Natural killer cell (primary cell): Measurements from ENCODE around the gene LRR1. TPM values are rescaled to one million over a fixed set of nuclear protein-coding genes. Genes with fewer than 3 reads are reported as not detected.

Experiments used
- ATAC-seq, 3 donors: fragments of 150-1000 bp in 2 of 3; fragments of 200-7000 bp in 1 of 3; cut with Tn5 transposase; 1 replicate in 1 of 3; 2 replicates in 2 of 3; pipeline ENCODE4 v1.10.0; 2021; ENCODE audit warnings: mild to moderate bottlenecking in 2 of 3, moderate library complexity in 2 of 3
- DNase-seq, 2 donors: peaks; one replicate each; pipeline versions ENCODE4 v3.0.0 to v3.0.0-alpha.2; 2013 to 2021; ENCODE audit warnings: mixed read lengths in 1 of 2
- H3K27ac ChIP-seq: one replicate; pipeline ENCODE4 v1.5.1; 2013; ENCODE audit warnings: mild to moderate bottlenecking, low read length
- H3K27me3 ChIP-seq: one replicate; pipeline ENCODE4 v1.6.1; 2013; ENCODE audit warnings: low read length; ENCODE audit not compliant: control insufficient read depth, insufficient read depth
- H3K36me3 ChIP-seq: one replicate; pipeline ENCODE4 v1.6.1; 2013; ENCODE audit warnings: low read length; ENCODE audit not compliant: control insufficient read depth, insufficient read depth
- H3K4me1 ChIP-seq: one replicate; pipeline ENCODE4 v1.6.1; 2013; ENCODE audit warnings: low read length; ENCODE audit not compliant: control insufficient read depth, insufficient read depth
- H3K4me3 ChIP-seq: one replicate; pipeline ENCODE4 v1.5.1; 2013; ENCODE audit warnings: low read length
- H3K9me3 ChIP-seq: one replicate; pipeline ENCODE4 v1.6.1; 2013; ENCODE audit warnings: low read length; ENCODE audit not compliant: control insufficient read depth, insufficient read depth
- H3K27ac Mint-ChIP-seq, 2 donors: one replicate each; pipeline ENCODE4 v1.8.0; 2022; ENCODE audit warnings: mild to moderate bottlenecking in 2 of 2, mixed read lengths in 2 of 2, moderate library complexity in 1 of 2
- H3K27me3 Mint-ChIP-seq, 2 donors: one replicate each; pipeline ENCODE4 v1.8.0; 2022; ENCODE audit warnings: low read depth in 2 of 2, mixed read lengths in 2 of 2
- H3K36me3 Mint-ChIP-seq: one replicate; pipeline ENCODE4 v1.8.0; 2022; ENCODE audit warnings: mixed read lengths
- H3K4me1 Mint-ChIP-seq, 2 donors: one replicate each; pipeline ENCODE4 v1.8.0; 2022; ENCODE audit warnings: mixed read lengths in 2 of 2
- H3K4me3 Mint-ChIP-seq: one replicate; pipeline ENCODE4 v1.8.0; 2022; ENCODE audit warnings: mild to moderate bottlenecking, moderate library complexity, mixed read lengths
- H3K9me3 Mint-ChIP-seq, 2 donors: one replicate each; pipeline ENCODE4 v1.8.0; 2022; ENCODE audit warnings: mixed read lengths in 2 of 2
- WGBS: methylation state at CpG from one replicate; pipeline ENCODE4 v1.1.7; 2013; ENCODE audit warnings: missing lambda C conversion rate; ENCODE audit not compliant: insufficient coverage; 5-methylcytosine and 5-hydroxymethylcytosine counted together
- intact Hi-C: fragments of 100-400 bp; cut with micrococcal nuclease; formaldehyde crosslinking; loops from one replicate; pipeline ENCODE4 v1.14.2; 2022
- total RNA-seq, 4 donors: library from RNA; stranded (reverse); fragments of 120-200 nt in 1 of 4; gene quantifications; one replicate each; pipeline versions ENCODE4 v1.2.3 to v1.2.4, GENCODE V29; 2013 to 2022
- TF ChIP-seq, protein P1 (sequence below): fragments of 200-600 bp; IDR thresholded peaks from one replicate; pipeline ENCODE4 v1.8.0; 2022; ENCODE audit warnings: antibody characterized with exemption

LRR1 gene
- total RNA-seq, 3 donors from 2014 or later (not counting 1 experiment from before 2014, with no cell fraction given): 8.1 to 11.7 (median 8.7) TPM

DNA sequence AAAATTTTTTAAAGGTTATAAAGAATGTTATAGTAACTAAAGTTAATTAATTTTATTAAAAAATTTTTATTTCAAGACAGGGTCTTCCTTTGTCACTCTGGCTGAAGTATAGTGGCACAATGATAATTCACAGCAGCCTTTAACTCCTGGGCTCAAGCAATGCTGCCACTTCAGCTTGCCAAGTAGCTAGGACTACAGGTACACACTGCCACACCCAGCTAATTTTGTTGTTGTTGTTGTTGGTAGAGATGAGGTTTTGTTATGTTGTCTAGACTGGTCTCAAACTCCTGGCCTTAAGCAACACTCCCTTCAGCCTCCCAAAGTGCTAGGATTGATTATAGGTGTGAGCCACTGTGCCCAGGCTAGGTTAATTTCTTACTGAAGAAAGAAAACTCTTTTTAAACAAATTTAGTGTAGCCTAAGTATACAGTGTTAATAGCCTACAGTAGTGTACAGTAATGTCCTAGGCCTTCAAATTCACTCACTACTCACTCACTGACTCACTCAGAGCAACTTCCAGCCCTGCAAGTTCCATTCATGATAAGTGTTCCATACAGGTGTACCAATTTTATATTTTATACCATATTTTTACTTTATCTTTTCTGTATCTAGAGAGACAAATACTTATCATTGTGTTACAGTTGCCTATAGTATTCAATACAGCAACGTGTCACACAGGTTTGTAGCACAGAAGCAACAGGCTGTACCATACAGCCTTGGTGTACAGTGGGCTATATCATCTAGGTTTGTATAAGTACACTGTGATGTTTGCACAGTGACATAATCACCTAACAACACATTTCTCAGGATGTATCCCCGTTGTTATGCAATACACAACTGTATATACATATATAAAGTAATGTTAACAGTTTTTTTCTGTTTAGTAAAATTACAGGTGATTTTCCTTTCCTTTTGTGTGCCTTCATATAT lies 61.1 kb downstream of the LRR1 start:
- no peak overlapping the region for H3K4me3 Mint-ChIP-seq
- Histone ChIP-seq H3K36me3 (no peaks in the 10 kb centered on the region), H3K4me1 (no peaks in the 10 kb centered on the region), H3K9me3 (no peaks in the 10 kb centered on the region), H3K4me3 (no peak overlapping the region), H3K27me3 (no peaks in the 10 kb centered on the region), H3K27ac (no peak overlapping the region)
- H3K27me3 Mint-ChIP-seq: no peaks in the 10 kb centered on the region
- ATAC-seq (no peak), DNase-seq (no peak)
- 80% methylated on average over 1 of the region's 2 CpGs for WGBS
- intact Hi-C loops: no loop called here
- H3K4me1 Mint-ChIP-seq: no peaks in the 10 kb centered on the region
- H3K27ac Mint-ChIP-seq: no peak overlapping the region
- TF ChIP-seq, protein P1, sequence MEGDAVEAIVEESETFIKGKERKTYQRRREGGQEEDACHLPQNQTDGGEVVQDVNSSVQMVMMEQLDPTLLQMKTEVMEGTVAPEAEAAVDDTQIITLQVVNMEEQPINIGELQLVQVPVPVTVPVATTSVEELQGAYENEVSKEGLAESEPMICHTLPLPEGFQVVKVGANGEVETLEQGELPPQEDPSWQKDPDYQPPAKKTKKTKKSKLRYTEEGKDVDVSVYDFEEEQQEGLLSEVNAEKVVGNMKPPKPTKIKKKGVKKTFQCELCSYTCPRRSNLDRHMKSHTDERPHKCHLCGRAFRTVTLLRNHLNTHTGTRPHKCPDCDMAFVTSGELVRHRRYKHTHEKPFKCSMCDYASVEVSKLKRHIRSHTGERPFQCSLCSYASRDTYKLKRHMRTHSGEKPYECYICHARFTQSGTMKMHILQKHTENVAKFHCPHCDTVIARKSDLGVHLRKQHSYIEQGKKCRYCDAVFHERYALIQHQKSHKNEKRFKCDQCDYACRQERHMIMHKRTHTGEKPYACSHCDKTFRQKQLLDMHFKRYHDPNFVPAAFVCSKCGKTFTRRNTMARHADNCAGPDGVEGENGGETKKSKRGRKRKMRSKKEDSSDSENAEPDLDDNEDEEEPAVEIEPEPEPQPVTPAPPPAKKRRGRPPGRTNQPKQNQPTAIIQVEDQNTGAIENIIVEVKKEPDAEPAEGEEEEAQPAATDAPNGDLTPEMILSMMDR: no peak
- H3K9me3 Mint-ChIP-seq: no peaks in the 10 kb centered on the region
- no peaks in the 10 kb centered on the region for H3K36me3 Mint-ChIP-seq

Other genes with a start within 250 kb of the LRR1 start
- gene RPS29, start 12.6 kb upstream of the LRR1 start, total RNA-seq: 1,000 to 10,000 TPM; 1,124 to 1,711 (median 1,654) TPM
- 100 to 1,000 TPM; 126 to 166 (median 150) TPM for gene RPL36AL, start 21.7 kb downstream of the LRR1 start, total RNA-seq
- 10 to 100 TPM; 29.9 to 34.8 (median 33.8) TPM for gene MGAT2, start 21.9 kb downstream of the LRR1 start, total RNA-seq
- gene DNAAF2, start 36.3 kb downstream of the LRR1 start, total RNA-seq: 10 to 100 TPM; 10.5 to 16.2 (median 11.4) TPM
- 1 to 10 TPM; 3.0 to 4.5 (median 4.1) TPM for gene POLE2, start 89.3 kb downstream of the LRR1 start, total RNA-seq
- gene KLHDC1, start 94.2 kb downstream of the LRR1 start, total RNA-seq: 1 to 10 TPM; 6.3 to 7.0 (median 6.9) TPM
- 10 to 100 TPM; 60.4 to 64.2 (median 63.2) TPM for gene KLHDC2, start 169.2 kb downstream of the LRR1 start, total RNA-seq